Measurements from ENCODE around the gene MUC20.
"Not testable (repeated sequence)": the region's sequence is repeated elsewhere in the genome, so short reads cannot be mapped to it uniquely, and the experiment has no call there.

The MUC20 gene

DNA sequence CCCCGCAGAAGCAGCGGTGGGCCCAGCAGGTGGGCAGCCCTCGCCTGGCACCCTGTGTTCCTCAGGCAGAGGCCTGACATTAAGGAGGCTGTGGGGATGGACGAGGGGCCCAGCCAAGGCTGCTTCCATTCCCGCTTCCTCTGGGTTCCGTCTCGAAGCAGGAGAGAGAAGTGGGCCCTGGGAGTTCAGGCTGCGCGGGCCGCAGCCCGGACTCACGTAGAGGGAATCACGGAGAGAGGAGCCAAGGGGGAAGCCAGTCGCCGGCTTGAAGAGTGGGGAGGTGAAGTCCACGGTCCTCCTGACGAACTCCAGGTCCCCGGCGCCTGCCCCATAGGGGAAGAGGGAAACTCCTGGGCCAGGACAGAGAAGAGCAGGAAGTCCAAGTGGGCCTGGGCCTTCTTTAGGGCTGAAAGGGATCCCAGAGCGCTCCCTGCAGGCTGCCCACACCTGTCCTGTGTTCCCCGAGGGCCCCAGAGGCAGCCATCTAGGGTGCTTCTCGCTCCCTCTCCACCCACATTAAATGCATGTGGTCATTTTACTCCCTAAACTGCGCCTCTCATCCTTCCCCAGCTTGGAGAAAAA, 53.3 kb downstream of the MUC20 start:
- DNase-seq: no peak

DNA sequence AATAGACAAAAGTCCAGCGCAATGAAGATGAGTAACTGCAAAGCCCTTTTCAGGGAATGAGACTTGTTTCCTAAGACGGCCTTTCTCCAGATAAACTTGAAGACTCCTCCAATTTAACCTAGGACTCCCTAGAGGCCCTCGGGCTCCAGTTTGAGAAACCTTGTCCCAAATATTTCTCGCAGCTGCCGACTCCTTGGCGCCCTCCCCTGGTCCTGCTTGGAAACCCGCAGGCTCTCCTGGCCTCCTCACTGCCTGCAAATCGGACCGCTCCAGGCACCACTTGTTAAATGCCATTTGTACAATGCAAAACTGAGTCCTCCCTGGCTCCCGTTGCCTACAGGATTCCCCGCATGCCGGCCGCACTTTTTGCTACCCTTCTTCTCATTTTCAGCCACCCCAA, 54.1 kb downstream of the MUC20 start:
- no peak for DNase-seq

DNA sequence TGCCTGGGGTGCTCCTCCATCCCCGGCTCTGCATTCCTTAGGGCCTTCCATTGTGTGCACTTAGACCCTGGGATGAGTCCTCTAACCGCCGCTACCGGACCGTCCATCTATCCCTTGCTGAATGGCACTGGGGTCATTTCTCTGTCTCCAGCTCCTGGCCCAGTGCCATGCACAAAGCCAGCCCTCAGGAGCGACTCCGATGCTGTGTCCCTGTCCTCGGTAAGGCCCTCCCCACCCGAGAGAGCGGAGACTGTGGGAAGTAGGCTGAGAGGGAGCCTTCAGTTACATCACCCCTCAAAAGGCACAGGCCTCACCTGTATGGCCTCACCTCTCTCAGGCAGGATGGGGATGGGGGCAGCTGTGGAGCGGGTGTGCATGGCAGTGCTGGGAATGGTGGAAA, 57.2 kb downstream of the MUC20 start:
- DNase-seq: no peak

DNA sequence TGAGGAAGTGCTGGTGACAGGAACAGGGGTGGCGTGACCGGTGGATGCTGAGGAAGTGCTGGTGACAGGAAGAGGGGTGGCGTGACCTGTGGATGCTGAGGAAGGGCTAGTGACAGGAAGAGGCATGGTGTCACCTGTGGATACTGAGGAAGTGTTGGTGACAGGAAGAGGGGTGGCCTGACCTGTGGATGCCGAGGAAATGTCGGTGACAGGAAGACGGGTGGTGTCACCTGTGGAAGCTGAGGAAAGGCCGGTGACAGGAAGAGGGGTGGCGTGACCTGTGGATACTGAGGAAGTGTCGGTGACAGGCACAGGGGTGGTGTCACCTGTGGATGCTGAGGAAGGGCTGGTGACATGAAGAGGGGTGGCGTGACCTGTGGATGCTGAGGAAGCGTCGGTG, 60.5 kb downstream of the MUC20 start:
- DNase-seq: not testable (repeated sequence)
